Measurements from ENCODE around the gene BAIAP2. TPM values are rescaled to one million over a fixed set of nuclear protein-coding genes. Genes with fewer than 3 reads are reported as not detected.

Gene BAIAP2
- total RNA-seq, 1 donor from 2014 or later = 113 TPM

GRCh38 chr17:81164371-81165245 is 129.7 kb downstream of the BAIAP2 start:
- no peaks in the 10 kb centered on the region for H3K36me3 ChIP-seq
- intact Hi-C loops (cut with DNase I) = no loop called here
- no peak overlapping the region for H3K4me3 ChIP-seq
- no peaks in the 10 kb centered on the region for H3K9me3 ChIP-seq
- TF ChIP-seq POLR2AphosphoS5 (IDR thresholded peaks at IDR 0.05; ENCODE audit: insufficient read depth in 1 of 2, low read depth in 1 of 2) = no peak
- no peak for TF ChIP-seq CTCF (IDR thresholded peaks at IDR 0.05)
- TF ChIP-seq POLR2A (IDR thresholded peaks at IDR 0.05) = no peak
- no peaks in the 10 kb centered on the region for H3K27me3 ChIP-seq
- H3K4me1 ChIP-seq = peaks cover 13% of the 10 kb centered on the region
- H3K27ac ChIP-seq = no peak overlapping the region
- DNase-seq (ENCODE audit: extremely low spot score in 2 of 2) = no peak

- no peaks in the 10 kb centered on the region for H3K27me3 ChIP-seq
- intact Hi-C loops (cut with DNase I) = no loop called here
- TF ChIP-seq POLR2AphosphoS5 (IDR thresholded peaks at IDR 0.05; ENCODE audit: insufficient read depth in 1 of 2, low read depth in 1 of 2) (no peak), CTCF (IDR thresholded peaks at IDR 0.05) (no peak), POLR2A (IDR thresholded peaks at IDR 0.05) (no peak)
- peaks cover 12% of the 10 kb centered on the region for H3K4me1 ChIP-seq
- H3K4me3 ChIP-seq = peak within 1 kb of the TSS; percentile 28 to 37
- no peaks in the 10 kb centered on the region for H3K9me3 ChIP-seq
- no peak for DNase-seq (ENCODE audit: extremely low spot score in 2 of 2)
- H3K36me3 ChIP-seq = no peaks in the 10 kb centered on the region
- H3K27ac ChIP-seq = no peak within 1 kb of the TSS
Observed at GRCh38 chr17:81165246-81166032, 130.5 kb downstream of the BAIAP2 start, which contains the start of gene PVALEF. PVALEF (plus strand) TSS chr17:81165507; CDS start chr17:81181227, 15,720 bp downstream.

DNA sequence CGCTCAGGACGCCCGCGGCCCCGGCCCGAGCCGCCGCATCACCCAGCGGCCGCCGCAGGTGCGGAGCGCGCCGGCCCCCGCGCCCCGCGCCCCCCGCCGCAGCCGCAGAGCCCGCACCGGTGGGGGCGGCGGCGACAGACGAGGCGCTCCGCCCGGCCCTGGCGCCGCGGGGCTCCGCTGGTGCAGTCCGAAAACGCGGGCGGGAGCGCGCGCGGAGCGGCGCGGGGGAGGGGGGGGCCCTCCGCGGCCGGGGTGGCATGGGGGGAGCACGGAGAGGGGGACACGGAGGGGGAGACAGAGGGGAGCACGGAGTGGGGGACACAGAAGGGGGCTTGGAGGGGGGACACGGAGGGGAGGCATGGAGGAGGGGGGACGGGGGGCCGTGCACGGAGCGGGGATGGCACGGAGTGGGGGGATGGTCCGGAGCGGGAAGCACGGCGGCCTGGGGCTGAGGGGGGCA is 131.1 kb downstream of the BAIAP2 start, which contains the start of gene AATK:
Gene AATK (minus strand): TSS at position 189 of the 460 bp plus-strand sequence. CDS start 229 bp downstream, outside the sequence.
- no peaks in the 10 kb centered on the region for H3K36me3 ChIP-seq
- no peak for TF ChIP-seq POLR2AphosphoS5 (IDR thresholded peaks at IDR 0.05; ENCODE audit: insufficient read depth in 1 of 2, low read depth in 1 of 2)
- no peak for TF ChIP-seq CTCF (IDR thresholded peaks at IDR 0.05)
- no peak for TF ChIP-seq POLR2A (IDR thresholded peaks at IDR 0.05)
- H3K9me3 ChIP-seq = no peaks in the 10 kb centered on the region
- no peak for DNase-seq (ENCODE audit: extremely low spot score in 2 of 2)
- no peaks in the 10 kb centered on the region for H3K27me3 ChIP-seq
- H3K27ac ChIP-seq = no peak within 1 kb of the TSS
- H3K4me1 ChIP-seq = peaks cover 7% of the 10 kb centered on the region
- intact Hi-C loops (cut with DNase I) = no loop called here
- H3K4me3 ChIP-seq = peak within 1 kb of the TSS; percentile 28 to 37

MicroRNAs encoded within 50 kb of the gene (microRNA counts, 767-probe panel; counts per million panel counts)
- 238 to 261 counts per million in 2 donors for microRNA hsa-miR-1250
- 5,016 to 5,251 counts per million in 2 donors for microRNA hsa-miR-338-3p
- microRNA hsa-miR-338-5p = 238 to 261 counts per million in 2 donors
- 238 to 261 counts per million in 2 donors for microRNA hsa-miR-657

Small RNA genes within 50 kb of the gene (microRNA-seq; reads per million reads assigned to microRNA genes)
- gene MIR1250 (ENCODE audit: borderline number of aligned reads, borderline replicate concordance) (not detected), gene MIR3065 (ENCODE audit: borderline number of aligned reads, borderline replicate concordance) (not detected), gene MIR338 (ENCODE audit: borderline number of aligned reads, borderline replicate concordance) (not detected), gene MIR657 (ENCODE audit: borderline number of aligned reads, borderline replicate concordance) (not detected)

Small RNA genes within 50 kb of the gene (small RNA-seq; reads per million reads assigned to genes)
- gene MIR1250 = not detected
- gene MIR3065 = 3.8 reads per million, percentile 81 among the genes with 10 or more reads in this experiment
- gene MIR657 = not detected

Other genes starting within 250 kb of the BAIAP2 start
- gene CHMP6, start 43.3 kb upstream of the BAIAP2 start, total RNA-seq = 31.7 TPM
- not detected for gene PVALEF, start 130.4 kb downstream of the BAIAP2 start, total RNA-seq
- gene AATK, start 131.1 kb downstream of the BAIAP2 start, total RNA-seq = 6.4 TPM
- 6.1 TPM for gene CEP131, start 187.8 kb downstream of the BAIAP2 start, total RNA-seq
- 35.4 TPM for gene TEPSIN, start 203.9 kb downstream of the BAIAP2 start, total RNA-seq
- 52.5 TPM for gene NDUFAF8, start 204.2 kb downstream of the BAIAP2 start, total RNA-seq